GM19452 (cell line): Measurements from ENCODE around the gene AKR1A1.
"Not testable (repeated sequence)": the region's sequence is repeated elsewhere in the genome, so short reads cannot be mapped to it uniquely, and the experiment has no call there.

Source experiments
- ATAC-seq: cut with Tn5 transposase; IDR thresholded peaks from one replicate; pipeline ENCODE4 v1.9.1; 2021; ENCODE audit not compliant: unreplicated experiment

Gene AKR1A1

DNA sequence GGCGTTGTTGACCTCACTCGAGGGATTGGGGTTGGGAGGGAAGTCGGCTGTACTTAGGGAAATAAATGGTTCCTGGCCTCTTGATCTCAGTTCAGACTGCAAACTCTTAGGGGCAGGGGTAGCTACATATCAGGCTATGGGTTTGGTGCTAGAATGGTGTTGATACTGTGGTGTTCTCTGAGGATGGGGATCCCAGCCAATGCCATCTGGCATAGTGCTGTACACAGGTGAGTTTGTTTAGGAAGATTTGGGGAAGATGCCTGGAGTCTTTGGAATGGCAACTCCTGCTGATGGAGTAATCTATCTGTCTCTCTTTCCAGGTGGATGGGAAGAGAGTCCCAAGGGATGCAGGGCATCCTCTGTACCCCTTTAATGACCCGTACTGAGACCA, 18.9 kb downstream of the AKR1A1 start:
- no peak for ATAC-seq

DNA sequence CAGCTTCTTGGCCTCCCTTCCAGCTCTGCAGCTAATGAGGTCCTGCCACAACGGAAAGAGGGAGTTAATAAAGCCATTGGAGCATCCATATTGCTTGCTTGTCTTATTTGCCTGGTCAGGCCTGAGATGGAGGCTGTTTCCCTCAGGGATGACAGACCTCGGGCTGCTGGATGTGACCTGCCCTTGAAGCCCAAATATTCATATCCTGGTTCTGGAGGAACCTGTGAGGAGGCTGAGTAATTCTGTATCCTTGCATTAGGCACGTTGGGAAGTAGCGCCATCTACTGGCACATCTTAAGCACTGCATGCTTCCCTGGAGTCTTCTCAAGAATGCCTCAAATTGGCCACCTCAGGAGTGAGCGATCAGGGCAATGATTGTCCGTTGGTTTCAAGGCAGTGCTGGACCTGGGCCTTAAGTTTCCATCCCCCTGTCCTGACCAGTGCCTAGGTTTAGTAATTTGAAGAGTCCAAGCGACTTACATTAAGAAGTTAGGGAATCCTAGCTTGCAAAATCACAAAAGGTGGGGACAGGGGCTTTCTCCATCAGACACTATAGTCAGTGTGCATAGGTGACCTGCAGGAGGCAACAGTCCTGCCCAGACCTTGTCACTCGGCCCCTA, 19.4 kb downstream of the AKR1A1 start:
- ATAC-seq, result peak; percentile 56

DNA sequence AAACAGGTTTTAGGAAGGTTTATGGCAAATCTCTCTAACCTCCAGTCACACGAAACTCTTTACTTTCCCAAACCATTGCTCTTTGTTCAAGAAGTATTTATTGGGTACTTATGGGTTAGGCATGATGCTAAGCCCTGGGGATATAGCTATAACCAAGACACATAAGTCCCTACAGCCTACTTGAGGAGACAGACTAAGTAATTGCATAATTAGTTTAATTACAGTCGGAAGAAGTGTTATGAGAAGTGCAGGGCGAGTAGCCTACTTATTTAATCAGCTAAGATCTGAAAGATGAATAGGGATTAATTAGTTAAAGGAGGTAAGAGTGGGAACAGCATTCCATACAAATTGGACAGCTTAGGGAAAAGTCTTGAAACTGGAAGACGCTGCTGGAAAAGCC, 20.0 kb downstream of the AKR1A1 start:
- no peak for ATAC-seq

DNA sequence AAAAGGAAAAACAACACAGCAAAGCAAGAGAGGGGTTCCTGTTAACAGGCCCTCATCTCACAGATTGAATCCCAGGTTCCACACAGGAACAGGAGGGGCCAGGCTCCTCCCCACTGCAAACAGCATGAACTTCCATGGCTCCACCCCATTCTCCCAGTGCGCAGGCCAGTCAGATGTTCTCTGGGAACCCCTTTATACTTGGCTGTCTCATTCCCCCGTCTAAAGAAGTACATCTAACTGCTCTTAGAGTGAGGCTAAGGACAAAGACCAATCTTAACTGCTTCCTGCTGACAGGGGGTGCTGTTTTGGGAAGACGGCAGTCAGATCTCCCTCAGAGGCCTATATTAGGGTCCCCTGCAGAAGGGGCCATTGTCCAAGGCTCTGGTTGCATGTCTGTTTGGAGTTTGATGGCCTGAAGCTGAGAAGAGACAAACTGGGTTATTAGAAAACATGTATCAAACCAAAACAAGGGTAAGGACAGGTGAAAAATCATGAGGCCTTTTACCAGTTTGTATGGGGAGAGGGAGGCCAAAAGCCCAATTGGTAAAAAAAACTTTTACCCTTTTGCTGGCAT, 22.7 kb downstream of the AKR1A1 start:
- ATAC-seq, result no peak

DNA sequence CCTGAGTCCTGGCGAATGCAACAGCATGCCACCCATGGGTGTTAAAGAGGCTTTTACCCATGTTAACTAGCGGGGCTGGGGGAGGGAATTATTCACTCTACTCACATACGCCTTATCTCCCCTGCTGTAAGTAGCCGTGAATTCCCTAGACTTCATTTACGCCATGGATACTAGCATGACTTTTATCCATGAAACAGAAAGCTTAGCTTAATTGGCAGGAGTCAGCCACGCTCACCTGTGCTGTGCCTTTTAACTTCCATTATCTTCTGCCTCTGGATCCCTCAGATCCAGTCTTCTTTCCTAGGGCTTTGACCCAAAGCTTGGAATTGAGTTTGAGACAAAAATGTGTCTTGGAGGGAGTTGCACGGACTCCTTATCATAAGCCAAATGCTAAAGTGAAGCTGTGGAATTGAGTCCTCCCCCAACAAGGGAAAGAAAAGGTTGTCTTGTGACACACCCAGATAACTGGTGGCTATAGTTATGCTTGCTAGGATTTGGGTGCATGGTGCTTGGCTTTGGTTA, 23.5 kb downstream of the AKR1A1 start:
- ATAC-seq, result no peak

DNA sequence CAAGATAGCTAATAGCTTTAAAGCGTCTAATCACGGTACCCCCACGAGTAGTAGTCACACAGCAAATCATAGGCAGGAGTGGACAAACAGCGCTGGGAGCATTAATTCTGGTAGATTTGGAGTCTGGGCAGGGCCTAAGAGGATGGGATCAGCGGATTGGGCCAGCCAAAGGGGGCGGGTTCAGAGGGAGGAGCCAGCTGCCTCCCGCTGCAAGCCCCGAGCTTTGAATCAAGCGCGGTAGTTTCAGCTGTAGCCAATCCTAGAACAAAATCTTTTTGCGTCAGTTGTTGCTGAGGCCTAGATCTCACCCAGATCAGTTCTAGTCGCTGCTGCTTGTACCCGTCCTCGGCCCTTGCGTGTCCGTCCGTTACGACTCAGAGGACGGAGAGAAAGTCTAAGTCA, 32.6 kb downstream of the AKR1A1 start:
- peak; percentile 76 for ATAC-seq

DNA sequence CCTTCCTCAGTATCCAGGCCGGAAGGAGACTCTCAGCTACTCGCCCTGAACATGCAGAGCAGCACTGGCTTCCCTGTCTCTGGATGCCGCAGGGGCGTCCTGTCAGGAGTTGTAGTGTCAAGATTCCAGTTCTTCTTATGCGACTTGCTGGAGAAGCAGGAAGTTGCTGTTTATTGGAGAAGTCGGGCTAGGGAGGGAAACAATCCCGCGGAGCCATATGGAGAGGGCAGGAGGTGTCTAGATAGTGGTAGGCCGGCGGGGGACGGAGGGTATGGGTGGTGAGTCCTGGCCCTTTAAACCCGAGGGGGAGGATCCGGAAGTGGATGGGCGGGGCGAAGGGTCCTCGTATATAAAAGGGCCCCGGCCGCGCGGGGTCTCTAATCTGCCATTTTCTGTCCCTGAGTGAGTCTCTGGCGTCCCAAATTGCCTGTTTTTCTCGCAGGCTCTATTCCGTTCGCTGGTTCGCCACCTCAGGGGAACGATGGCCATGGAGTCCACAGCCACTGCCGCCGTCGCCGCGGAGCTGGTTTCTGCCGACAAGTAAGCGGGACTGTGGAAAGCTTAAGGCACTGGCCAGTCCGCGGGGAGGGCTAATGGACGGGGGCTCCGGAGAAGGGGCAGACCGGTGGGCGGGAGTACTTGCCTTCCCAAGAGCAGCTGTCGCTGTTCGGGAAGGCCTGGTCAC, 33.2 kb downstream of the AKR1A1 start, which contains the start of gene NASP:
TSS of gene NASP (plus strand) at position 376 of the 685 bp plus-strand sequence. CDS start at position 482, 106 bp downstream.
- ATAC-seq, result peak; percentile 45

DNA sequence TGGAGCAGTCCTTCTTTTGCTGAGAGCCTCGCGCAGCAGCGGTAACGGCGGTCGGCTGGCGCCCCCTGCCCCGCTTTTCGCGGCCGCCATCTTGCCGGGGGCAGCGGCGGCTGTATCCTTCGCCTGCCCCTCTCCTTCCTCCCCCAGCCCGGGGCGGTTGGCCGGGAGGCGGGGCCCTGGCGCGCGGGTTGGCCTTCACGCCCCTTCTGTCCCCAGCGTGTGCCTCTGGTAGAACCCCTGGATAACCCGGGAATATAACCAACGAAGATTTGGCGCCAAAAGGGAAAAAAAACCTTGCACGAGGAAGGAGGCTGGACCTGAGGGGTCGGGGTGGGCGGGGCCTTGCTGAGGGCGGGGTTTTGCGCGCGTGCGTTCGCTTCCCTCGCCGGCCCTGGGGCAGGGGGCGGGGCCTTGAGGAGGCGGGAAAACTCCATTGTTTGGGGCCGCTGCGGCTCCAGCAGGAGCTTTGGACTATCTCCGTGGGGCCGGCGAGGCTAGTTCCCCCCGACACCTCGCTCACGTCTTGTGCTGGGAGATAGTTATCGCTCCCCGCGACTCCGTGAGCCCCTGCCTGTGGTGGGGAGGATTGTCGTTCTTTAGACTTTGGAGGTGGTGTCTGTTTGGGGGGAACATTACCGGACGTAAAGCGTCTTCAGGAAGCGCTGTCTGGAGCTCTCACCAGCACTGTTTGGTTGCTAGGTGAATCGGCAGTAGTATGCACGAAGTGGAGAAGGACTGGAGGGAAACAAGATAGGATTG, 33.9 kb downstream of the AKR1A1 start:
- ATAC-seq, result peak; percentile 25

DNA sequence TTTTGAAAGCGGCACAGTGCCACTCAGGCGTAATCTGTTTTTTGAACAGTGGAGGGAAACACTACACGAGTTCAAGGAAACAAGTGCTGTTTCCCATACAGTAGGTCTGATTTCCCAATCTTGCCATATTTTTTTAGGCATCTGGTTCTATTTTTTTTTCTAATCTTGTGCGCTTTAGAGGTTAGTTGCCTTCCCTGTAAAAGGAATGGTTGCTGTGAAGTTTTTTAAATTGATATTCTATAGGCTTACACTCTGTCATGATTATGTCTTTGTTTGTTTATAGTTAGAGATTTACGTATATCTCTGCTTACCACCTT, 34.4 kb downstream of the AKR1A1 start:
- ATAC-seq, result no peak

DNA sequence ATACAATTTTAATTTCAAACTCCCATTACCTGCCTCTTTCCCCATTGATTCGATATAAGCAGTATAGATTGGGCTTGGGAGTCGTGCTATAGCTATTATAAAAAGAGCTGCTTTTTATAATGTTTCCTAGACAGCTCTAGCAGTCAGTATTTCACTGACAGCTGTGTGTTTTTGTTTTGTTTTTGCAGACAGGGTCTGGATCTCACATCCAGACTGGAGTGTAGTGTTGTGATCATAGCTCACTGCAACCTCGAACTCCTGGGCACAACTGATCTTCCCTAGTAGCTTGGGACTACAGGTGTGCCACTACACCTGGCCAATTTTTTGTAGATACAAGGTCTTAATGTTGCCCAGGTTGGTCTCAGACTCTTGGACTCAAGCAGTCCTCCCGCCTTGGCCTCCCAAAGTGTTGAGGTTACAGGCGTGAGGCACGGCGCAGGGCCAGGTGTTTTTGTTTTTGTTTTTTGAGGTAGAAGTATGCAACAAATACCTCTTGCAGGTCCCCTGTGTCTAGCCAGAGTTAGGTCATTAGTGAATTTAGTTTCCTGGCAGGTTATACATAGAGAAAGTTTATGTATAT, 35.0 kb downstream of the AKR1A1 start:
- no peak for ATAC-seq

DNA sequence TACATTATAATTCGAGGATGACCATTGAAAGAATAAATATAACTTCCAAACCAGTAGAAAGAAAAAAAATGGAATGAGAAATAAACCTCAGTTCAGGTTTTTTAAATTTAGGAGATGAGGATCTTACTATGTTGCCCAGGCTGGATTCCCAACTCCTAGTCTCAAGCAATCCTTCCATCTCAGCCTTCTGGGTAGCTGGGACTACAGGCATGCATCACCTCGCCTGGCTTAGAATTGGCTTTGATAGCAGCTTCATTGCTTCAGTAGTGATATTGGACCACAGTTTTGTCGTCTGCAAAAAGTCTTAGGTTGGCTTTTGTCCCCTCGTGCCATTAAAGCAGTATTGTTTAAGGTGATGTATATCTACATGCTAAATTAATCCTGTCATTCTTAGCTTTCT, 36.1 kb downstream of the AKR1A1 start:
- ATAC-seq, result no peak

DNA sequence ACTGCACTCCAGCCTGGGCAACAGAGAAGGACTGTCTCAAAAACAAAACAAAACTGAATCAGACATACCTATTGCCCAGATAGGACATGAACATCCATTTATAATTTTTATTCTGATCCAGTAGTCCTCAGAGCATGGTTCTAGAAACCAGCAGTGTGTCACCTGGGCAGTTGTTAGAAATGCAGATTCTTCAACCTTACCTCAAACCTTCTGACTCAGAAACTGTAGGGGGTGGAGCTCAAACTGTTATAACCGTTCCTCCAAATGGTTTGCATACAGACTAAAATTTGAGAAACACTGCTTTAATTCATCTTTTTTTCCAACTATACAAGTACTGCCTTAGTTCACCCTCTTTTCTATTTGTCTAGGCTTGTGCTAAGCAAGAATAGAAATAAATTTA, 39.2 kb downstream of the AKR1A1 start:
- no peak for ATAC-seq

DNA sequence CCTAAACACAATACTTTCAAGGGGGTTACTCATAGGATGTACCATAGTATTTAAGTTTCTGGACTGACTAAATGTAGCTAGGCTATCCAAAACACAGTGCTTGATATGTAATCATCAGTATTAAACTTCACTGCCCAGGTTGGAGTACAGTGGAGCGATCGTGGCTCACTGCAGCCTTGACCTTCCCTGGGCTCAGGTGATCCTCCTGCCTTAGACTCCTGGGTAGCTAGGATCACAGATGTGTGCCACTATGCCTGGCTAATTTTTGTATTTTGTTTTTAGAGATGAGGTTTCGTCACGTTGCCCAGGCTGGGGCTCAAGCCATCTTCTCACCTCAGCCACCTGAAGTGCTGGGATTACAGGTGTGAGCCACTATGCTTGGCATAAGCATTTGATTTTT, 43.8 kb downstream of the AKR1A1 start:
- no peak for ATAC-seq

DNA sequence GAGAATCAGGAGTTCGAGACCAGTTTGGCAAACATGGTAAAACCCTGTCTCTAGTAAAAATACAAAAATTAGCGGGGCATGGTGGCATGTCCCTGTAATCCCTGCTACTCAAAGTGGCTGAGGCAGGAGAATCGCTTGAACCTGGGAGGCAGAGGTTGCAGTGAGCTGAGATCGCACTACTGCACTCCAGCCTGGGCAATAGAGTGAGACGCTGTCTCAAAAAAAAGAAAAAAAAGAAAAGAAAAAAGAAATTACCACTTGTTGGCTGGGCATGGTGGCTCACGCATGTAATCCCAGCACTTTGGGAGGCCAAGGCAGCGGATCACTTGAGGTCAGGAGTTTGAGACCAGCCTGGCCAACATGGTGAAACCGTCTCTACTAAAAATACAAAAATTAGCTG, 46.1 kb downstream of the AKR1A1 start:
- not testable (repeated sequence) for ATAC-seq

DNA sequence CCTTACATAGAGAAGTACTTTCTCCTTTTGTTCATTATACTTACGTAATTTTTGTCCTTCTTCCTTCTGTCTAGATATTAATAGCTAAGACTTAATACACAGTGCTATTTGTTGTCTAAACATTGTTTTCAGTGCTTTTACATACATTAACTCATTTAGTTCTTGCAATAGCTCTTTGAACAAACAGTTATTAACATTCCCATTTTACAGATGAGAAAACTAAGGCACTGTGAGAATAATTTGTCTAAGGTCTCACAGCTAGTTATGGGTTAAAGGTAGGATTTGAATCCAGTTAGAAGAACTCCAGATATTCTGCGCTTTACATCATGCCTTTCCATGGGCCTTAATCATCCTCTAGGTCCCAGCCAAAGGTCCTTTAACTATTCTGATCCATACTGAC, 53.6 kb downstream of the AKR1A1 start:
- ATAC-seq, result no peak

DNA sequence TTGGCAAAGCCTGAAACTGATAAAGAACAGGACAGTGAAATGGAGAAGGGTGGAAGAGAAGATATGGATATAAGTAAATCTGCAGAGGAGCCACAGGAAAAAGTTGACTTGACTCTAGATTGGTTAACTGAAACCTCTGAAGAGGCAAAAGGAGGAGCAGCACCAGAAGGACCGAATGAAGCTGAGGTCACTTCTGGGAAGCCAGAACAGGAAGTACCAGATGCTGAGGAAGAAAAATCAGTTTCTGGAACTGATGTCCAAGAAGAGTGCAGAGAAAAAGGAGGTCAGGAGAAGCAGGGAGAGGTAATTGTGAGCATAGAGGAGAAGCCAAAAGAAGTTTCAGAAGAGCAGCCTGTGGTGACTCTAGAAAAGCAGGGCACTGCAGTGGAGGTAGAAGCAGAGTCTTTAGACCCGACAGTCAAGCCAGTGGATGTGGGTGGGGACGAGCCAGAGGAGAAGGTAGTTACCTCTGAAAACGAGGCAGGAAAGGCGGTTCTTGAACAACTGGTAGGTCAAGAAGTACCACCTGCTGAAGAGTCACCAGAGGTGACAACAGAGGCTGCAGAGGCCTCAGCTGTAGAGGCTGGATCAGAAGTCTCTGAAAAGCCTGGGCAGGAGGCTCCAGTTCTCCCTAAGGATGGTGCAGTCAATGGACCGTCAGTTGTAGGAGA, 56.9 kb downstream of the AKR1A1 start:
- ATAC-seq, result no peak

DNA sequence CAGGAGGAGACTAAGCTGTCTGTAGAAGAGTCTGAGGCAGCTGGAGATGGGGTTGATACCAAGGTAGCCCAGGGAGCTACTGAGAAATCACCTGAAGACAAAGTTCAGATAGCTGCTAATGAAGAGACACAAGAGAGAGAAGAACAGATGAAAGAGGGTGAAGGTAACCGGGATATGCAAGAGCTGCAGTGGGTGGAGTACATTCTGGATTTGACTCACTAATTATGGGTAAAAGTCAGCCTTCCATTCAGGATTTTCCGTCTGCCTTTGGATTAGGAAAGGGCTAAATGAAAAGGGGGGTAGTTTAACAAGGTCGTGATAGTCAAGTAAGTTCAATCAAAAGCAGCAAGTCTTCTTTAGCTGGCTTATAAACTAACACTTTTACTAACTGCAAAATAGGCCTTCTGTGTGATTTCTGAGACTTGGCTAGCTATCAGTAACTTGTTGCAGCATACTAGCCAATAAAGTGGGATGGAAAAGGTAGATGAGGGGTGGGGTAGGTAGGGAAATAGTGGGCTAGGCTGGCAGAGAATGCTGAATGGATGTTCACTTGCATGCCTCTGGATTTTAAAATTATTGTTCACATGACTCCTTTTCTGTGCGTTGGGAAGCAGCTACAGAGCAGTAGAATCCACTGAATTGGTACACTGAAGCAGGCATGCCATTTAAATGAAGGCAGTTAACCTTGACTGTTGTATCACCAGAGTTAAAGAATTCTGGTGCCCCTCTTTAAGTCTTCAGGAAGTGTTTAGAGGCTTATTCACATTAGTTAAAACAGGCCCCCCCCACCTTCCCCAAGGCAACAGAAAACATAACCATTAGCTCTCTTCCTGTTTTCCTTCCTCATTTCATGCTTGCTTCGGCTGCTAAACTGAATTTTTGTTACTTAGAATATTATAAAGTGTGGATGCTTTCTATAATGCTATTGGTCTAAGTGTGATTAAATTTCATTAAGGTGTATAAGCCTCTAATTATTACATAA, 57.8 kb downstream of the AKR1A1 start:
- ATAC-seq, result no peak

DNA sequence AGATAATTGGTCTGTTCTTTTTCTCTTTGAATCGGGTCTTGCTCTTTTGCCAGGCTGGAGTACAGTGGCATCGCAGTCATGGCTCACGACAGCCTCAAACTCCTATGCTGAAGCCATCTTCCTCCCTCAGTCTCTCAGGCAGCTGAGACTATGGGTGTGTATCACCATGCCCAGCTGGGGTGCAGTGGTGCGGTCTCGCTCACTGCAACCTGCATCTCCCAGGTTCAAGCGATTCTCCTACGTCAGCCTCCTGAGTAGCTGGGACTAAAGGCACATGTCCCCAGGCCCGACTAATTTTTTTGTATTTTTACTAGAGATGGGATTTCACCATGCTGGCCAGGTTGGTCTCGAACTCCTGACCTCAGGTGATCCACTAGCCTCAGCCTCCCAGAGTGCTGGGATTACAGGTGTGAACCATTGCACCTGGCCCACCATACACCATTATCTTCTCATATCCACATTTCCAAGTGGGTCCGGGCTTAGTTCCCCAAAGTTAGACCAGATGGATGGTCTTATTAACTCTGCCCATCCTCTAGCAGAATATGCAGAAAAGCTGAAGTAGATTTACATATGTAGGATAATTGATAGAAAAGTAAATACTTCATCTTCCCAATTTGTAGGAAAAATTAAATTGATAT, 60.1 kb downstream of the AKR1A1 start:
- ATAC-seq, result no peak

DNA sequence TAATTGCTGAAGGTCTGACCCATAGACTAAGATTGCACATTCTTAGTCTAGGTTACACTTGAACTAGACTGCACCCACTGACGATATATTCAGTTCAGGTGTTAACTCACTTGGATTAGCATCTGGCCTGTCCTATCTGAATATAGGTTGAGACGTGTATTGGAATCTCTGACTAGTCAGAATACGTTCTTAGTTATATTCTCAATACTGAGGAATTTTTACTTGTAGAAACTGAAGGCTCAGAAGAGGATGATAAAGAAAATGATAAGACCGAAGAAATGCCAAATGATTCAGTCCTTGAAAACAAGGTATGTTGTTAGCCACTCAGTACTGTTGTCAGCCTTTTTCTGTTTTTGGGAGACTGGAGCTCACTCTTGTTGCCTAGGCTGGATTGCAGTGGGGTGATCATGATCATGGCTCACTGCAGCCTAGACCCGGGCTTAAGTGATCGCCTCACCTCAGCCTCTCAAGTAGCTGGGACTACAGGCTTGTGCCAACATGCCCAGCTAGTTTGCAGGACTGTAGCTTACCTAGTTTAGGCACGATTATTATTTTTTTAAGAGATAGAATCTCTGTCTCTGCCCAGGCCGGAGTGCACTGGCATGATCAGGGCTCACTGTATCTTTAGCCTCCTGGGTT, 62.4 kb downstream of the AKR1A1 start:
- ATAC-seq, result no peak
